DND-41 (cell line): ENCODE results near the gene MAPK1.

Experiments used
- EZH2 ChIP-seq: IDR thresholded peaks from 3 replicates; pipeline ENCODE4 v1.6.1; 2012; ENCODE audit warnings: borderline replicate concordance, low read depth, mild to moderate bottlenecking, moderate library complexity, low read length, inconsistent platforms; ENCODE audit not compliant: severe bottlenecking
- TF ChIP-seq, protein P1 (sequence below): IDR thresholded peaks from 2 replicates; pipeline ENCODE4 v1.5.1; 2012; ENCODE audit warnings: borderline replicate concordance, low read length, moderate library complexity, mild to moderate bottlenecking; ENCODE audit not compliant: poor library complexity, severe bottlenecking; ENCODE audit errors: extremely low read depth

DNA sequence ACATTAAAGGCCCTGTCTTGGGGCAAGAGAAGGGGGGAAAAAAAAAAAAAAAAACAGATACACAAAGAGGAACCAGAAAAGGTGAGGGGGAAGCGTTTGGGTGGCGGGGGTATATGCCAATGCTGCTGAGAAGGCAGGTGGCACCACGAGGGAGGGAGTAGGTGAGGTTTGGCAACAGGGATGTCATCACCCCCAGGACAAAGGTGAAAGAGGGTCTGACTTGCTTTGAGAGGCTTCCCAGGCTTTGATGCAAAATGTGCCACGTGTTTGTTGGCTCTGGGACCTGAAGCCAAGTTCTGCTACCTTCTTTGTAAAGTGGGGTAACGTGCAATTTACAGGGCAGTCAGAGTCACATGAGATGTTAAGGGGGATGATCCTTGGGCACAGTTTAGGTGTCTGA lies 135.9 kb downstream of the MAPK1 start:
- TF ChIP-seq, protein P1, sequence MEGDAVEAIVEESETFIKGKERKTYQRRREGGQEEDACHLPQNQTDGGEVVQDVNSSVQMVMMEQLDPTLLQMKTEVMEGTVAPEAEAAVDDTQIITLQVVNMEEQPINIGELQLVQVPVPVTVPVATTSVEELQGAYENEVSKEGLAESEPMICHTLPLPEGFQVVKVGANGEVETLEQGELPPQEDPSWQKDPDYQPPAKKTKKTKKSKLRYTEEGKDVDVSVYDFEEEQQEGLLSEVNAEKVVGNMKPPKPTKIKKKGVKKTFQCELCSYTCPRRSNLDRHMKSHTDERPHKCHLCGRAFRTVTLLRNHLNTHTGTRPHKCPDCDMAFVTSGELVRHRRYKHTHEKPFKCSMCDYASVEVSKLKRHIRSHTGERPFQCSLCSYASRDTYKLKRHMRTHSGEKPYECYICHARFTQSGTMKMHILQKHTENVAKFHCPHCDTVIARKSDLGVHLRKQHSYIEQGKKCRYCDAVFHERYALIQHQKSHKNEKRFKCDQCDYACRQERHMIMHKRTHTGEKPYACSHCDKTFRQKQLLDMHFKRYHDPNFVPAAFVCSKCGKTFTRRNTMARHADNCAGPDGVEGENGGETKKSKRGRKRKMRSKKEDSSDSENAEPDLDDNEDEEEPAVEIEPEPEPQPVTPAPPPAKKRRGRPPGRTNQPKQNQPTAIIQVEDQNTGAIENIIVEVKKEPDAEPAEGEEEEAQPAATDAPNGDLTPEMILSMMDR, result no peak
- TF ChIP-seq EZH2, result no peak
